ENCODE results near the gene TBXT.

The TBXT gene

GRCh38 chr6:166167801-166168615 lies at the start of gene TBXT:
Gene TBXT (minus strand): TSS chr6:166167851. CDS start chr6:166167591, 260 bp downstream.
- Mint-ChIP-seq H3K27ac (peak within 1 kb of the TSS; percentile 16), H3K9me3 (no peaks in the 10 kb centered on the region), H3K36me3 (ENCODE audit: low read depth) (no peaks in the 10 kb centered on the region), H3K4me1 (ENCODE audit: low read depth) (peaks cover 17% of the 10 kb centered on the region), H3K4me3 (peak within 1 kb of the TSS; percentile 77), H3K27me3 (peaks cover 68% of the 10 kb centered on the region)

GRCh38 chr6:166207284-166207561 lies 39.6 kb upstream of the TBXT start:
- Mint-ChIP-seq H3K36me3 (ENCODE audit: low read depth) (no peaks in the 10 kb centered on the region), H3K4me3 (peak overlapping the region; percentile 40), H3K9me3 (no peaks in the 10 kb centered on the region), H3K4me1 (ENCODE audit: low read depth) (peaks cover 25% of the 10 kb centered on the region), H3K27ac (no peak overlapping the region), H3K27me3 (peaks cover 14% of the 10 kb centered on the region)

GRCh38 chr6:166206510-166207283 lies 39.0 kb upstream of the TBXT start:
- Mint-ChIP-seq H3K36me3 (ENCODE audit: low read depth) (no peaks in the 10 kb centered on the region), H3K27me3 (peaks cover 14% of the 10 kb centered on the region), H3K27ac (no peak overlapping the region), H3K9me3 (no peaks in the 10 kb centered on the region), H3K4me1 (ENCODE audit: low read depth) (peaks cover 30% of the 10 kb centered on the region), H3K4me3 (peak overlapping the region; percentile 40)

GRCh38 chr6:166206066-166206465 lies 38.4 kb upstream of the TBXT start:
- no peaks in the 10 kb centered on the region for H3K9me3 Mint-ChIP-seq
- no peak overlapping the region for H3K4me3 Mint-ChIP-seq
- H3K4me1 Mint-ChIP-seq (ENCODE audit: low read depth) = peaks cover 36% of the 10 kb centered on the region
- H3K36me3 Mint-ChIP-seq (ENCODE audit: low read depth) = no peaks in the 10 kb centered on the region
- no peak overlapping the region for H3K27ac Mint-ChIP-seq
- peaks cover 14% of the 10 kb centered on the region for H3K27me3 Mint-ChIP-seq

- Mint-ChIP-seq H3K4me1 (ENCODE audit: low read depth) (peaks cover 36% of the 10 kb centered on the region), H3K4me3 (no peak overlapping the region), H3K36me3 (ENCODE audit: low read depth) (no peaks in the 10 kb centered on the region), H3K9me3 (no peaks in the 10 kb centered on the region), H3K27ac (no peak overlapping the region), H3K27me3 (peaks cover 12% of the 10 kb centered on the region)
Observed at GRCh38 chr6:166204852-166205650, 37.4 kb upstream of the TBXT start.

- no peak overlapping the region for H3K4me3 Mint-ChIP-seq
- H3K27me3 Mint-ChIP-seq = peaks cover 4% of the 10 kb centered on the region
- H3K27ac Mint-ChIP-seq = no peak overlapping the region
- H3K36me3 Mint-ChIP-seq (ENCODE audit: low read depth) = no peaks in the 10 kb centered on the region
- peaks cover 36% of the 10 kb centered on the region for H3K4me1 Mint-ChIP-seq (ENCODE audit: low read depth)
- H3K9me3 Mint-ChIP-seq = no peaks in the 10 kb centered on the region
Observed at GRCh38 chr6:166203641-166204222, 36.1 kb upstream of the TBXT start.

- no peak overlapping the region for H3K27ac Mint-ChIP-seq
- H3K36me3 Mint-ChIP-seq (ENCODE audit: low read depth) = no peaks in the 10 kb centered on the region
- H3K4me1 Mint-ChIP-seq (ENCODE audit: low read depth) = peaks cover 36% of the 10 kb centered on the region
- no peak overlapping the region for H3K4me3 Mint-ChIP-seq
- H3K27me3 Mint-ChIP-seq = peaks cover 4% of the 10 kb centered on the region
- no peaks in the 10 kb centered on the region for H3K9me3 Mint-ChIP-seq
Observed at GRCh38 chr6:166203003-166203640, 35.5 kb upstream of the TBXT start.

- H3K4me3 Mint-ChIP-seq = peak overlapping the region; percentile 13
- H3K4me1 Mint-ChIP-seq (ENCODE audit: low read depth) = peaks cover 36% of the 10 kb centered on the region
- H3K27me3 Mint-ChIP-seq = no peaks in the 10 kb centered on the region
- no peak overlapping the region for H3K27ac Mint-ChIP-seq
- H3K9me3 Mint-ChIP-seq = no peaks in the 10 kb centered on the region
- H3K36me3 Mint-ChIP-seq (ENCODE audit: low read depth) = no peaks in the 10 kb centered on the region
Observed at GRCh38 chr6:166202321-166202733, 34.7 kb upstream of the TBXT start.

GRCh38 chr6:166201878-166202277 lies 34.2 kb upstream of the TBXT start:
- Mint-ChIP-seq H3K4me1 (ENCODE audit: low read depth) (peaks cover 32% of the 10 kb centered on the region), H3K27me3 (no peaks in the 10 kb centered on the region), H3K4me3 (peak overlapping the region; percentile 13), H3K9me3 (no peaks in the 10 kb centered on the region), H3K27ac (no peak overlapping the region), H3K36me3 (ENCODE audit: low read depth) (no peaks in the 10 kb centered on the region)

GRCh38 chr6:166197361-166197760 lies 29.7 kb upstream of the TBXT start:
- Mint-ChIP-seq H3K27ac (no peak overlapping the region), H3K27me3 (no peaks in the 10 kb centered on the region), H3K4me3 (no peak overlapping the region), H3K4me1 (ENCODE audit: low read depth) (peaks cover 13% of the 10 kb centered on the region), H3K9me3 (no peaks in the 10 kb centered on the region), H3K36me3 (ENCODE audit: low read depth) (no peaks in the 10 kb centered on the region)

- Mint-ChIP-seq H3K27me3 (no peaks in the 10 kb centered on the region), H3K4me1 (ENCODE audit: low read depth) (no peaks in the 10 kb centered on the region), H3K27ac (no peak overlapping the region), H3K4me3 (no peak overlapping the region), H3K36me3 (ENCODE audit: low read depth) (no peaks in the 10 kb centered on the region), H3K9me3 (no peaks in the 10 kb centered on the region)
Observed at GRCh38 chr6:166195860-166196238, 28.2 kb upstream of the TBXT start.

- H3K36me3 Mint-ChIP-seq (ENCODE audit: low read depth) = no peaks in the 10 kb centered on the region
- no peaks in the 10 kb centered on the region for H3K4me1 Mint-ChIP-seq (ENCODE audit: low read depth)
- no peaks in the 10 kb centered on the region for H3K27me3 Mint-ChIP-seq
- H3K4me3 Mint-ChIP-seq = no peak overlapping the region
- H3K9me3 Mint-ChIP-seq = no peaks in the 10 kb centered on the region
- H3K27ac Mint-ChIP-seq = no peak overlapping the region
Observed at GRCh38 chr6:166194914-166195859, 27.5 kb upstream of the TBXT start.

- Mint-ChIP-seq H3K4me1 (ENCODE audit: low read depth) (no peaks in the 10 kb centered on the region), H3K9me3 (peaks cover 3% of the 10 kb centered on the region), H3K4me3 (no peak overlapping the region), H3K27me3 (no peaks in the 10 kb centered on the region), H3K27ac (no peak overlapping the region), H3K36me3 (ENCODE audit: low read depth) (no peaks in the 10 kb centered on the region)
Observed at GRCh38 chr6:166192557-166192956, 24.9 kb upstream of the TBXT start.
